OCI-LY7 (cell line): Measurements from ENCODE around the gene ACVRL1.

ENCODE experiments used
- CTCF ChIP-seq: fragments of 200-600 bp; sonication (generic); conservative IDR thresholded peaks from 2 replicates; pipeline ENCODE4 v1.5.1; 2014; ENCODE audit warnings: mild to moderate bottlenecking, antibody characterized with exemption, low read length, moderate library complexity, mixed read lengths
- EZH2phosphoT487 ChIP-seq: fragments of 200-600 bp; sonication (generic); IDR thresholded peaks from 2 replicates; pipeline ENCODE4 v1.6.1; 2018; ENCODE audit warnings: low read depth, borderline replicate concordance, mild to moderate bottlenecking, mixed run types, antibody characterized with exemption, low read length, moderate library complexity, mixed read lengths

GRCh38 chr12:51921017-51921725 lies 13.9 kb downstream of the ACVRL1 start:
- TF ChIP-seq CTCF (no peak), EZH2phosphoT487 (no peak)
